KOPT-K1 (cell line): Measurements from ENCODE around the gene ZNF862.
"Not testable (repeated sequence)": the region's sequence is repeated elsewhere in the genome, so short reads cannot be mapped to it uniquely, and the experiment has no call there.

Source experiments
- H3K27ac ChIP-seq: fragments of 200-600 bp; sonication (generic); 2 replicates; pipeline ENCODE4 v1.5.1; 2016; ENCODE audit warnings: antibody characterized with exemption, mild to moderate bottlenecking, low read depth, low read length; ENCODE audit not compliant: poor library complexity, severe bottlenecking
- H3K36me3 ChIP-seq: fragments of 200-600 bp; sonication (generic); 2 replicates; pipeline ENCODE4 v1.5.1; 2017; ENCODE audit warnings: antibody characterized with exemption, mild to moderate bottlenecking, low read length, moderate library complexity; ENCODE audit not compliant: insufficient read depth
- H3K9me3 ChIP-seq: fragments of 200-600 bp; sonication (generic); 2 replicates; pipeline ENCODE4 v1.5.1; 2017; ENCODE audit warnings: antibody characterized with exemption, low read length, mild to moderate bottlenecking; ENCODE audit not compliant: insufficient read depth, poor library complexity, severe bottlenecking

Gene ZNF862

DNA sequence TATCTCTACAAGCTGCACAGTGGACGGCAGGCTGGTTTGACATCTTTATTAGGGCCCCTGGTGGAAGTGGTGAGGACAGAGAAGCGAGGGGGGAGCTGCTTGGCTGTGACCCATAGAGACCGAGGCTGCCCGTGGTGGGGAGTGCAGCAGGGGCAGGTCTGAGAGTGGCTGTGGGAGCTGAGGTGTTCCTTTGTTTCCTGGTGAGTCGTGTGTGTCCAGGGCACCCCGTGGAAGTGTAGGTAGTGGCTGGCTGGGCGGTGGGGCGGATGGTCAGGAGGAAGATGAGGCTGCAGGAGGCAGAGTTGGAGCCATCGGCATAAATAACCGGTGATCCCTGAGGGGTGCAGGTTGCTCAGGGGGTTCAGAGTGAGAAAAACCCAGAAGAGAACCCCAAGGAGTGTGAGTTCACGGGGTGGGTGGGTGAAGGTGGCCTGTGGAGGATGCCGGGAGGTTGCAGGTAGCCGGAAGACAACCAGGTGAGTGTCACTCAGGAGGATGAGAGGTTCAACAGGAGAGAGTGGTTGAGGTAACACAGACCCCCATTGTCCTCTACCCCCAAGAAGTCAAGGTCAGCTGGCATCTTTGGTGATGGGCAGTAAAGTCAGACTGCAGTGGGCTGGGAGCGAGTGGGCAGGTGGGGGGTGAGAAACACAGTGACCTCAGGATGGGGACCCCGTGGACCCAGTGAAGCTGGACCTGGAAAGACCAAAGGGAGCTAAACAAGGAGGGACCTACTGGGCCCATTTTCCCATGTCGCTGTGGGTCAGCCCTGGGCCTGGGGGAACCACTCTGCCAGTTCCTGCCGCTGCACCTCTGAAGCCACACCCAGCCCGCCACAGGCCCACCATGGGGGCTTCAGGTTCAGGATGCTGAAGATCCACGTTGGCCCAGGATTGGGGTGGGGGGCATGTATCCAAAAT is 43.4 kb downstream of the ZNF862 start:
- no peaks in the 10 kb centered on the region for H3K36me3 ChIP-seq
- no peak overlapping the region for H3K27ac ChIP-seq
- no peaks in the 10 kb centered on the region for H3K9me3 ChIP-seq

DNA sequence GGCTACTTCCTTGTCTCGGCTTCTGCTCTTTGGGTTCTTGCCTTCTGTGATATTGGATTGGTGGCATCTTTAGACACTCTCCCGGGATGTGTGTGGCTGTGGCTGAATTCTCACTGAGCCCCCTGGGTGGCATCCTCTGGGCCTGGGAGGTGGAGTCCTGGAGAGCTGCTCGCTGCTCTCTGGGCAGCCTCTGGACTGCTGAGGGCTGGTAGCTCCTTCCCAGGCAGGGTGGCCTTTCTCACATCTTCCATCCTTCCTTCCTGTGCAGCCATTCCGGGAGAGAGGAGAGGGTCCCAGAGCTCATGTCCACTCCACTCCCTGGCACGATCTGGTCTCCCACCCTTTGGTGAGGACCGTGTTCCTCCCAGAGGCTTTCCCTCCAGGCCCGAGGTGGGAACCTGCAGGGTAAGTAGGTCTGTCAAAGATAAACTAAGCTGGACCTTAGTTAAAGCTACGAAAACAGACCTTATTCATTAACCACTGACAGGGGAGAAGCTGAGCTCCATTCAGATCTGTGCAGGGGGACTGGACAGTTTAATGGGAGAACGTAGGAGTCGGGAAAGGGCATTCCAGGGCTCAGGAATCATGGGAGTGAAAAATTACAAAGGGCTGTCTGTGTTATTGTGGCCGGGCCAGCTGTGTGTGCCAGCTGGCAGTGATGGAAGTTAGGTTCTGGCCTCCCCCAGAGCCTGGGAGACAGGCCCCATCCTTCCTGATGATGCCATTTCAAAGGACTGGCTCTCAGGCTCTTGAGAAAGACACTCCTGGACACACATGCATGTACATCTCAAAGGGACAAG is 44.3 kb downstream of the ZNF862 start:
- Histone ChIP-seq H3K9me3 (no peaks in the 10 kb centered on the region), H3K36me3 (no peaks in the 10 kb centered on the region), H3K27ac (no peak overlapping the region)

DNA sequence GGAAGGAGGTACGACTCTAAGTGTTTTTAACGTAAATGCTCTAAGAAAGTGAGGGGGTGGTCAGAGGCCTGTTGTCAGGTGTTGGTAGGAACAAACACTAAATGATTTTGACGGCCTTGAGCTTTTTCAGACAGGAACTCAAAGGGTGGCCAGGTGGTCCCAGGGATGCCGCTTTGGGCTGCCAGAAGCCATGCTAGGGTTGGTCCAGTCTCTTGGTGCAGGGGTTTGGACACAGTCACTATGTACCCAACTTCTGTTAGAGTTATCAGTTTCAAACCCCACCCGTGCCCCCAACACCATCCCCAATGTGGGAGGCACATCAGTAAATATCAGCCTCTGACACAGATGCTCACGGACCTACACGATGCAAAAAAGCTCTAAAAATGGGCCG is 44.9 kb downstream of the ZNF862 start:
- no peaks in the 10 kb centered on the region for H3K36me3 ChIP-seq
- no peak overlapping the region for H3K27ac ChIP-seq
- H3K9me3 ChIP-seq, result no peaks in the 10 kb centered on the region

DNA sequence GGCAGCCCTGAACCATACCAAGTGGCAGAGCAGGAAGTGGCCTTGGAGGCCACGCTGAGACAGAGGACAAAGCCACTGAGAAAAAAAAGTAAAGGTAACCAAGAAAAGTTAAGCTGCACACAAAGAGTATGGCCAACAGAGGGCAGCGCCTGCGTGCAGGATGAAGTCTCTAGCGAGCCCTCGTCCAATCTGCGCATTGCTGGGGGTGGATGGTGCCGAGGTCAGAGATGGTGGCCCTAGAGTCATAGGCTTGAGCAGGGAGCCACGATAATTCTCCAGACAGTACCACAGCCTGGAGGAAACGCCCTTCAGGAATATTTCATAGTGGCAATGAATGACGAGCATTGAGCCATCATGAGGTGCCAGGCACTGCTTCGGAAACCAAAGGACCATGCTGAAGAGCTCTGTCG is 45.3 kb downstream of the ZNF862 start:
- no peaks in the 10 kb centered on the region for H3K9me3 ChIP-seq
- no peaks in the 10 kb centered on the region for H3K36me3 ChIP-seq
- no peak overlapping the region for H3K27ac ChIP-seq

DNA sequence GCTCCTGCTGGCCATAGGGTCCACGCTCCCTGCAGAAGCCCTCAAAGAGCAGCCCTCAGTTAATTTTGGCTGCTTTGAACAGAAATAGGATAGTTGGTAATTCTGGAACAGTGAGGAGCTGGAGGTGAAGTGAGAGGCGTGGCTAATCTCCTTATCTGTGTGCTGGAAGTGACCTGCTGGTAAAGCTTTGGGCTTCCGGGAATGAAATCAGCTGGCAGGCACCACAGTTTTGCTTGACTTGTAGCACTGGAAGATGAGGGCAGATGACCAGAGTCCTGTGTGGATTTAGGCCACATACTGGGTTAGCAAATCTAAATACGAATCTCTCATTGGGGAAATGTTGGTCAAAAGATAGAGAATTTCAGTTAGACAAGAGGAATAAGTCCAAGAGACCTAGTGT is 45.8 kb downstream of the ZNF862 start:
- Histone ChIP-seq H3K36me3 (no peaks in the 10 kb centered on the region), H3K27ac (no peak overlapping the region), H3K9me3 (no peaks in the 10 kb centered on the region)

DNA sequence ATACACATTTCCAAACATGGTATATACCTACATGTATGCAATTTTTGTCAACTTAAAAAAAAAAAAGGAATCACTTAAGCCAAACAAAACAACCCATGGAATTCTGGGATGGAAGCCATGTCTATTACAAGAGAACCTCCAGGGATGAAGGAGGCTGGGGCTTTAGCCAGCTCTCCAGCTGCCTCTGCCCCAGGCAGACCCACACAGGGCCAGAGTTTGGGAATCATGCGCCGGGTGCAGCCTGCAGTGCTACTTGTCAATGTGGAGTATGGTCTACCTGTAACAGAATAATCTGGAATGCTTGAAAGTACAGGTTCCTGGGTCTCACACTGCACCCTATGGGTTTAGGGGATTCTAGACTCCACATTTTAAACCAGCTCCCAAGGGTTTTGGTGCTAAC is 46.4 kb downstream of the ZNF862 start:
- no peak overlapping the region for H3K27ac ChIP-seq
- no peaks in the 10 kb centered on the region for H3K36me3 ChIP-seq
- no peaks in the 10 kb centered on the region for H3K9me3 ChIP-seq

DNA sequence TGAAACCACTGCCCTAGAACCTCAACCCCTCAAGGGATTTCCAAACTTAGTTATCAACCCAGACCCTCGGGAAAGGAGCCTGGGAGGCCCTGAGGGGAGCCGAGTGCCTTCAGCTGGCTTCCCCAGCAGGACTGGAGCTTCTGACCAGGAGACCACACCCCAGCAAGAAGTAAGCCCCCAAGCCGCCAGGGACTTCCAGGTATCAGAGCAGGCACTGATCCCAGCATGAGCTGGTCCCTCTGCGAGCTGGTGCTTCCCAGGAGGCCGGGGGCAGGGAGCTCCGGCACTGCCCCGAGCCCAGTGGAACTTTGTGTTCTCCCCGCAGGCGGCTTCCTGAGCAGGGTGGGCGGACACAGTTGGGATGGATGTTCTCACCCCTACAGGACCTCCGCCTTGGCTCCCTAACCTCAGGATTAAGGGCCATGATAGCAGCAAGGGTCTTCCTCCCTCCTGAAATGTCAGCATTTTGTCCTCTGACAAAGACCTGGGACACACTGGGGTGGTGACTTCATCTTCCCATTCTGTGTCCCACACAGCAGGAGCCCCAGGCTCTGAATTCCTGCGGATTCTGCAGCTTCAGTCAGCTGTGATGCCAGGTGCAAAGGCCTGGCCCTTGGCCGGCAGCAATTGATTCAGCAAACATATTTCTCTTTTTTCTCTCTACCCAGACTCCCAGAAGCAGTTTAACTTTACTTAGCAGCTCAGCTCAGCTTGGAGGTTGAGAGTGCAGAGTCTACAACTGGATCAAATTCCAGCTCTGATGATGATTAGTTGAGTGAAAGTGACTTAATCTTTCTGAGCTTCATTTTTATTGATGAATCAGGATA is 47.2 kb downstream of the ZNF862 start:
- H3K9me3 ChIP-seq, result no peaks in the 10 kb centered on the region
- H3K27ac ChIP-seq, result no peak overlapping the region
- H3K36me3 ChIP-seq, result no peaks in the 10 kb centered on the region

GRCh38 chr7:149886018-149886415 is 47.8 kb downstream of the ZNF862 start:
- Histone ChIP-seq H3K27ac (no peak overlapping the region), H3K36me3 (no peaks in the 10 kb centered on the region), H3K9me3 (no peaks in the 10 kb centered on the region)

DNA sequence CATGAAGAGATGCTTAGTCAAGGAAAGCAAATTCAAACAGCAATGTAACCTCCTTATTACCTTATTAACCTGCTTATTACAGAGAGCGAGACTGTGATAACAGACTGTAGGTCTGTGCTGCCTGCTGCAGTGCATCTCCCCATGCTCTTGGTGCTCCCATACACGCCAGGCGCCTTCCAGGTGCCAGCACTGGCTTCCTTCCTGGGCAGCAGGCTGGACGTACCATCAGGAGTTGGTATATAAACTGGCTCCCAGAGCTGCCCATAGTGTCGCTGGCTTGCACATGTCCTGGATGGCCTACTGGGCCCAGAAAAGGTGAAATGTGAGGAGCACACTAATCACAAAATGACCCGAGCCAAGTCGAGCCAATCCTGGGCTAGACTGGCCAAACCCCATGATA is 49.1 kb downstream of the ZNF862 start:
- H3K36me3 ChIP-seq, result no peaks in the 10 kb centered on the region
- no peak overlapping the region for H3K27ac ChIP-seq
- H3K9me3 ChIP-seq, result no peaks in the 10 kb centered on the region

GRCh38 chr7:149890715-149891114 is 52.5 kb downstream of the ZNF862 start:
- not testable (repeated sequence) for H3K9me3 ChIP-seq, H3K36me3 ChIP-seq

DNA sequence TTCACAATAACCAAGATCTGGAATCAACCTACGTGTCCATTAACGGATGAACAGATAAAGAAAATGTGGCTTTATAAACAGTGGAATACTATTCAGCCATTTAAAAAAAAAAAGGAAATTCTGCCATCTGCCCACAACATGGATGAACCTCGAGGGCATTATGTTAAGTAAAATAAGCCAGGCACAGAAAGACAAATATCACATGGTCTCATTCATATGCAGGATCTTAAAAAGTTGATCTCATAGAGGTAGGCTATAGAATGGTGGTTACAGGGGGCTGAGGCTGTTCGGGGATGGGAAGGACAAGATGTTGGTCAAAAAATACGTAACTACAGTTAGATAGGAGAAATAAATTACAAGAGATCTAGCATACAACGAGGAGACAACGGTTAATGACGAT is 56.8 kb downstream of the ZNF862 start:
- H3K27ac ChIP-seq, H3K9me3 ChIP-seq, H3K36me3 ChIP-seq: not testable (repeated sequence)

More at GRCh38 chr7:149890715-149891114, 52.5 kb downstream of the ZNF862 start:
- not testable (repeated sequence) for H3K27ac ChIP-seq

DNA sequence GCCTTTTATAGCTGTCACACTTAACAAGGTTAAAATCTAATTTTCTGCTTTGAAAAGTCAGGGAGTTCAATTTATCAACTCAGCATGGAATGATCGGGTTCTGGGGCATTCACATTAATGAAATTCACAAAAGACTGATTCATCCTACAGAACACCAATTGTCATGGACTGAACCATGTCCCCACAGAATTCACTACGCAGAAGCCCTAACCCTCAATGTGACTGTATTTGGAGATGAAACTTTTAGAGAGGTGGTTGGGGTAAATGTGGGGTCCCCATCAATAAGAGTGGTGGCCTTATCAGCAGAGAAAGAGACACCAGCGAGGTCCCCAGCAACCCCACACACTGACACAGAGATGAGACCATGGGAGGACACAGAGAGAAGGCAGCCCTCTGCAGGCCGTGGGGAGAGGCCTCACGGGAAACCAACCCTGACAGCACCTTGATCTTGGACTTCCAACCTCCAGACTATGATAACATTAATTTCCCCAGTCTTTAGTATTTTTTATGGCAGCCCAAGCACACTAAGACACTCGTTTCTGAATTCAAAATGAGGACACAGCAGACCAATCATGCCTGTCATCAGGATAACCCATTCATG is 69.7 kb downstream of the ZNF862 start:
- H3K9me3 ChIP-seq, H3K36me3 ChIP-seq, H3K27ac ChIP-seq: not testable (repeated sequence)

DNA sequence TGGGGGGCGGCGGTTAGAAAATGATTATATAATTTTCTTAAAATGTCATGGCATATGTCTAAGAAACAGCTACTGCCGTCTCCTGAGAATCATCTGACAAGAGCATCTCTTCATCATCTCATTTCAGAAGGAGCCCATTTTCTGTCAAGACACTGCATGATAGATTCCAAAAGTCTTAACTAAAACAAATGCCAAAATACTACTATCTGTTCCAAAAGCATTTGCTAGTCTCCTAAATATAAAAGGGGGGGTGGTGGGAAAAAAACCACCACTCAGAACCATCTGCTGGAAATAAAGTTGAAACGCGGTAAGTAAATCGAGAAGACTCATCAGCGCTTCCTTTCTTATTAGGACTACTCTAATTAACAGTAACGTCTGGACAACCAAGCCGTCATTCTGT is 72.0 kb downstream of the ZNF862 start:
- H3K27ac ChIP-seq, H3K9me3 ChIP-seq, H3K36me3 ChIP-seq: not testable (repeated sequence)

DNA sequence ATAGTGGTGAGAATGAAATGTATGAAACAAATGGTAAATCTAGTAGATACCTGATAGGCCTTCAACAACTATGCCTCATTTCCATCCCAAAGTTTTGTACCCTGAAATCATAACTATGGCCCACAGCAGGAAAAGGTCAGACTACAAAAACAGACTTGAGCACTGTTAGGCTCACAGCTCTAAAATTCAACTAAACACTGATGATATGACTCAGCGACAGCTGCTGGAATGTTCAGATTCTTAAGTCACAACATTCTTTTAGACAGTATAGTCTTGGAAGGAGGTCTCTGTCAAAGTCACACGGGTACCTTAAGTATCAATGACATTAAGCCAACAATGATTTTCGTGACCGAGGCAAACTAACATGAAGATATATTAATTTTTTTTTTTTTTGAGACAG is 74.0 kb downstream of the ZNF862 start:
- H3K36me3 ChIP-seq, H3K27ac ChIP-seq, H3K9me3 ChIP-seq: not testable (repeated sequence)
